ENCODE measurements around the gene PARD6B. TPM values are rescaled to one million over a fixed set of nuclear protein-coding genes. Genes with fewer than 3 reads are reported as not detected.

PARD6B gene, protein sequence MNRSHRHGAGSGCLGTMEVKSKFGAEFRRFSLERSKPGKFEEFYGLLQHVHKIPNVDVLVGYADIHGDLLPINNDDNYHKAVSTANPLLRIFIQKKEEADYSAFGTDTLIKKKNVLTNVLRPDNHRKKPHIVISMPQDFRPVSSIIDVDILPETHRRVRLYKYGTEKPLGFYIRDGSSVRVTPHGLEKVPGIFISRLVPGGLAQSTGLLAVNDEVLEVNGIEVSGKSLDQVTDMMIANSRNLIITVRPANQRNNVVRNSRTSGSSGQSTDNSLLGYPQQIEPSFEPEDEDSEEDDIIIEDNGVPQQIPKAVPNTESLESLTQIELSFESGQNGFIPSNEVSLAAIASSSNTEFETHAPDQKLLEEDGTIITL
- total RNA-seq (2021; ENCODE audit: unreplicated experiment) (41.3 TPM), Bru-seq, nascent RNA (percentile 98 among the genes with signal in this experiment), BruChase-seq, experiment 1, labeled RNA remaining after a 6-hour chase (percentile 87 among the genes with signal in this experiment), BruChase-seq, experiment 2, labeled RNA remaining after a 2-hour chase (percentile 96 among the genes with signal in this experiment)
- polyA plus RNA-seq (2012) = 3.1 and 5.0 TPM in 2 replicates
- long read RNA-seq, full-length matches to known transcripts = 43 of 62 reads
- long read RNA-seq, partial matches to known transcripts = 7 of 62 reads
- long read RNA-seq, other reads (novel, unspliced or antisense) = 12 of 62 reads

- H3K4me2 ChIP-seq (ENCODE audit: low read length) = peak within 1 kb of the TSS; percentile 99
- no peaks in the 10 kb centered on the region for H3K9me2 ChIP-seq (ENCODE audit: insufficient read depth)
- ChIA-PET POLR2A (interaction anchor here (0.7 to 3.6 kb wide), 4 partner anchors 13 to 496 kb away, joined by 3 to 9 read pairs (median 6); no protein-coding TSS in a partner anchor), CTCF (interaction anchor here (1.3 to 2.1 kb wide), 2 partner anchors 13 to 68 kb away, joined by 3 to 10 read pairs; no protein-coding TSS in a partner anchor), RAD21 (ENCODE audit: low non-redundant PET in 1 of 2, low total read pairs in 2 of 2, uncharacterized antibody in 2 of 2, unreplicated experiment in 2 of 2) (no interaction called here)
- peak; percentile 99 for DNase-seq (ENCODE audit: low read depth, low spot score)
- H3K4me1 ChIP-seq (ENCODE audit: control insufficient read depth in 1 of 2, insufficient read depth in 2 of 2, low read length in 2 of 2) = peaks cover 74 to 84% of the 10 kb centered on the region in 2 experiments
- peak within 1 kb of the TSS; percentile 92 for H3K27ac ChIP-seq (ENCODE audit: low read depth, low read length)
- peaks cover 12% of the 10 kb centered on the region; the same call in 1 of the 2 replicates for H4K20me1 ChIP-seq (ENCODE audit: insufficient read depth)
- H3K9me3 ChIP-seq (ENCODE audit: control insufficient read depth in 1 of 2, insufficient read depth in 1 of 2, low read depth in 1 of 2, low read length in 2 of 2) = no peaks in the 10 kb centered on the region
- intact Hi-C loops (cut with micrococcal nuclease) = loop anchor here (2.0 to 5.0 kb wide), 2 partner anchors 32 to 544 kb away; no protein-coding TSS in a partner anchor
- TF ChIP-seq, protein P1, sequence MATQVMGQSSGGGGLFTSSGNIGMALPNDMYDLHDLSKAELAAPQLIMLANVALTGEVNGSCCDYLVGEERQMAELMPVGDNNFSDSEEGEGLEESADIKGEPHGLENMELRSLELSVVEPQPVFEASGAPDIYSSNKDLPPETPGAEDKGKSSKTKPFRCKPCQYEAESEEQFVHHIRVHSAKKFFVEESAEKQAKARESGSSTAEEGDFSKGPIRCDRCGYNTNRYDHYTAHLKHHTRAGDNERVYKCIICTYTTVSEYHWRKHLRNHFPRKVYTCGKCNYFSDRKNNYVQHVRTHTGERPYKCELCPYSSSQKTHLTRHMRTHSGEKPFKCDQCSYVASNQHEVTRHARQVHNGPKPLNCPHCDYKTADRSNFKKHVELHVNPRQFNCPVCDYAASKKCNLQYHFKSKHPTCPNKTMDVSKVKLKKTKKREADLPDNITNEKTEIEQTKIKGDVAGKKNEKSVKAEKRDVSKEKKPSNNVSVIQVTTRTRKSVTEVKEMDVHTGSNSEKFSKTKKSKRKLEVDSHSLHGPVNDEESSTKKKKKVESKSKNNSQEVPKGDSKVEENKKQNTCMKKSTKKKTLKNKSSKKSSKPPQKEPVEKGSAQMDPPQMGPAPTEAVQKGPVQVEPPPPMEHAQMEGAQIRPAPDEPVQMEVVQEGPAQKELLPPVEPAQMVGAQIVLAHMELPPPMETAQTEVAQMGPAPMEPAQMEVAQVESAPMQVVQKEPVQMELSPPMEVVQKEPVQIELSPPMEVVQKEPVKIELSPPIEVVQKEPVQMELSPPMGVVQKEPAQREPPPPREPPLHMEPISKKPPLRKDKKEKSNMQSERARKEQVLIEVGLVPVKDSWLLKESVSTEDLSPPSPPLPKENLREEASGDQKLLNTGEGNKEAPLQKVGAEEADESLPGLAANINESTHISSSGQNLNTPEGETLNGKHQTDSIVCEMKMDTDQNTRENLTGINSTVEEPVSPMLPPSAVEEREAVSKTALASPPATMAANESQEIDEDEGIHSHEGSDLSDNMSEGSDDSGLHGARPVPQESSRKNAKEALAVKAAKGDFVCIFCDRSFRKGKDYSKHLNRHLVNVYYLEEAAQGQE (IDR thresholded peaks at IDR 0.05; ENCODE audit: low read depth) = no peak
- TF ChIP-seq SRF (IDR thresholded peaks at IDR 0.05; ENCODE audit: low read depth) (no peak), EZH2phosphoT487 (IDR thresholded peaks at IDR 0.05; ENCODE audit: borderline replicate concordance) (no peak), POLR2A (IDR thresholded peaks at IDR 0.05; ENCODE audit: borderline replicate concordance, extremely low read depth, insufficient read depth, insufficient read length) (peak; percentile 35), ZFX (IDR thresholded peaks at IDR 0.05) (peak; percentile 92), POLR2AphosphoS5 (IDR thresholded peaks at IDR 0.05; ENCODE audit: low read depth, low read length) (peak; percentile 77), ATF3 (IDR thresholded peaks at IDR 0.05) (no peak), FOSL1 (IDR thresholded peaks at IDR 0.05; ENCODE audit: low read depth) (no peak), CEBPB (IDR thresholded peaks at IDR 0.05; ENCODE audit: low read depth) (no peak), ZNF274 (IDR thresholded peaks at IDR 0.05; ENCODE audit: low read depth, low read length) (no peak), TCF7L2 (IDR thresholded peaks at IDR 0.05; ENCODE audit: borderline replicate concordance, extremely low read depth, insufficient read depth, insufficient read length) (no peak), EGR1 (IDR thresholded peaks at IDR 0.05; ENCODE audit: low read depth) (no peak), YY1 (IDR thresholded peaks at IDR 0.05; ENCODE audit: extremely low read depth, insufficient replicate concordance, low read depth, low read length) (peak; percentile 6)
- TF ChIP-seq, protein P2, sequence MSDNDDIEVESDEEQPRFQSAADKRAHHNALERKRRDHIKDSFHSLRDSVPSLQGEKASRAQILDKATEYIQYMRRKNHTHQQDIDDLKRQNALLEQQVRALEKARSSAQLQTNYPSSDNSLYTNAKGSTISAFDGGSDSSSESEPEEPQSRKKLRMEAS (IDR thresholded peaks at IDR 0.05) = no peak
- TF ChIP-seq, protein P3, sequence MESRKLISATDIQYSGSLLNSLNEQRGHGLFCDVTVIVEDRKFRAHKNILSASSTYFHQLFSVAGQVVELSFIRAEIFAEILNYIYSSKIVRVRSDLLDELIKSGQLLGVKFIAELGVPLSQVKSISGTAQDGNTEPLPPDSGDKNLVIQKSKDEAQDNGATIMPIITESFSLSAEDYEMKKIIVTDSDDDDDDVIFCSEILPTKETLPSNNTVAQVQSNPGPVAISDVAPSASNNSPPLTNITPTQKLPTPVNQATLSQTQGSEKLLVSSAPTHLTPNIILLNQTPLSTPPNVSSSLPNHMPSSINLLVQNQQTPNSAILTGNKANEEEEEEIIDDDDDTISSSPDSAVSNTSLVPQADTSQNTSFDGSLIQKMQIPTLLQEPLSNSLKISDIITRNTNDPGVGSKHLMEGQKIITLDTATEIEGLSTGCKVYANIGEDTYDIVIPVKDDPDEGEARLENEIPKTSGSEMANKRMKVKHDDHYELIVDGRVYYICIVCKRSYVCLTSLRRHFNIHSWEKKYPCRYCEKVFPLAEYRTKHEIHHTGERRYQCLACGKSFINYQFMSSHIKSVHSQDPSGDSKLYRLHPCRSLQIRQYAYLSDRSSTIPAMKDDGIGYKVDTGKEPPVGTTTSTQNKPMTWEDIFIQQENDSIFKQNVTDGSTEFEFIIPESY (IDR thresholded peaks at IDR 0.05; ENCODE audit: extremely low read depth, insufficient replicate concordance, low read length) = peak; percentile 25
- ATAC-seq = peak; percentile 85
- peak within 1 kb of the TSS; percentile 94 for H3K9ac ChIP-seq (ENCODE audit: low read length)
- H3K4me3 ChIP-seq (replicated peaks in 1 of 2; ENCODE audit: low read depth in 1 of 2, low read length in 2 of 2) = peak within 1 kb of the TSS; percentile 59 to 94
- H3K36me3 ChIP-seq (ENCODE audit: control insufficient read depth in 1 of 2, insufficient read depth in 2 of 2, low read length in 2 of 2) = peaks cover 2 to 8% of the 10 kb centered on the region in 2 experiments; a peak in 2 of 4 replicates
- peaks cover 52% of the 10 kb centered on the region for H3K79me2 ChIP-seq (ENCODE audit: insufficient read depth, low read length)
- no peak within 1 kb of the TSS for H2AFZ ChIP-seq (ENCODE audit: low read depth, low read length, poor library complexity, severe bottlenecking)
- H3K27me3 ChIP-seq (ENCODE audit: insufficient read depth, low read length) = no peaks in the 10 kb centered on the region
- no TSS peak for BruUV-seq (replicated peaks)
Observed at GRCh38 chr20:50731055-50731929, at the start of gene PARD6B. TSS of gene PARD6B (plus strand) at chr20:50731580. CDS start at chr20:50731787, 207 bp downstream.

All from HCT116 (cell line).